Mesothelial cell of epicardium (in vitro differentiated cells): ENCODE results near the gene FADS1. TPM values are rescaled to one million over a fixed set of nuclear protein-coding genes. Genes with fewer than 3 reads are reported as not detected.

ENCODE experiments used
- DNase-seq, 2 experiments: peaks; one replicate each; pipeline ENCODE4 v3.0.0; 2021; ENCODE audit warnings: low spot score in 2 of 2; ENCODE audit not compliant: unreplicated experiment in 2 of 2
- H3K27ac Mint-ChIP-seq: 2 replicates; pipeline ENCODE4 v1.8.0; 2021; ENCODE audit warnings: mixed read lengths
- H3K27me3 Mint-ChIP-seq: 2 replicates; pipeline ENCODE4 v1.8.0; 2021; ENCODE audit warnings: low read depth, mixed read lengths
- H3K36me3 Mint-ChIP-seq: 2 replicates; pipeline ENCODE4 v1.8.0; 2021; ENCODE audit warnings: mixed read lengths
- H3K4me1 Mint-ChIP-seq: 2 replicates; pipeline ENCODE4 v1.8.0; 2021; ENCODE audit warnings: mixed read lengths
- H3K4me3 Mint-ChIP-seq: 2 replicates; pipeline ENCODE4 v1.8.0; 2021; ENCODE audit warnings: mild to moderate bottlenecking, moderate library complexity, mixed read lengths
- H3K9me3 Mint-ChIP-seq: 2 replicates; pipeline ENCODE4 v1.8.0; 2021; ENCODE audit warnings: mixed read lengths
- total RNA-seq: library from RNA; stranded (reverse); gene quantifications from 3 replicates; pipeline ENCODE4 v1.2.1, GENCODE V29; 2021
- TF ChIP-seq, protein P1 (sequence below): fragments of 200-600 bp; sonication (generic); IDR thresholded peaks from one replicate; pipeline ENCODE4 v1.5.0; 2021; ENCODE audit warnings: antibody characterized with exemption; ENCODE audit not compliant: unreplicated experiment

The FADS1 gene
- total RNA-seq, 1 donor from 2014 or later: 115 TPM

DNA sequence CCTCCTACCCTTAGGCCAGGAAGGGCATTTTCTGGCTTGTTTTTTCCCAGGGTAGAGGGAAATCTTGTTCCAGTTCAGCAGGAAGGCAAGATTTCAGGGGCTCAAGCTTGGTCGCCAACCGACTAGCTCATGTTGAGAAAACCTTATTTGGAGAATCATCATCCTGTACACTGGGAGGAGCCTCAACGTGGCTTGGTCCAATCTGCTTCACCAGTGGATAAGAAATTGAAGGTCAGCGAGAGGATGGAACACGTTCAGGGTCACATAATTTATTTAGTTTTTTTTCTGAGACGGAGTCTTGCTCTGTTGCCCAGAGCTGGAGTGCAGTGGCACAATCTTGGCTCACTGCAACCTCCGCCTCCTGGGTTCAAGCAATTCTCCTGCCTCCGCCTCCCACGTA, 31.8 kb upstream of the FADS1 start:
- H3K4me3 Mint-ChIP-seq: no peak overlapping the region
- H3K27me3 Mint-ChIP-seq: no peaks in the 10 kb centered on the region
- no peak for DNase-seq
- H3K36me3 Mint-ChIP-seq: peaks cover 34% of the 10 kb centered on the region
- TF ChIP-seq, protein P1, sequence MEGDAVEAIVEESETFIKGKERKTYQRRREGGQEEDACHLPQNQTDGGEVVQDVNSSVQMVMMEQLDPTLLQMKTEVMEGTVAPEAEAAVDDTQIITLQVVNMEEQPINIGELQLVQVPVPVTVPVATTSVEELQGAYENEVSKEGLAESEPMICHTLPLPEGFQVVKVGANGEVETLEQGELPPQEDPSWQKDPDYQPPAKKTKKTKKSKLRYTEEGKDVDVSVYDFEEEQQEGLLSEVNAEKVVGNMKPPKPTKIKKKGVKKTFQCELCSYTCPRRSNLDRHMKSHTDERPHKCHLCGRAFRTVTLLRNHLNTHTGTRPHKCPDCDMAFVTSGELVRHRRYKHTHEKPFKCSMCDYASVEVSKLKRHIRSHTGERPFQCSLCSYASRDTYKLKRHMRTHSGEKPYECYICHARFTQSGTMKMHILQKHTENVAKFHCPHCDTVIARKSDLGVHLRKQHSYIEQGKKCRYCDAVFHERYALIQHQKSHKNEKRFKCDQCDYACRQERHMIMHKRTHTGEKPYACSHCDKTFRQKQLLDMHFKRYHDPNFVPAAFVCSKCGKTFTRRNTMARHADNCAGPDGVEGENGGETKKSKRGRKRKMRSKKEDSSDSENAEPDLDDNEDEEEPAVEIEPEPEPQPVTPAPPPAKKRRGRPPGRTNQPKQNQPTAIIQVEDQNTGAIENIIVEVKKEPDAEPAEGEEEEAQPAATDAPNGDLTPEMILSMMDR: no peak
- no peaks in the 10 kb centered on the region for H3K9me3 Mint-ChIP-seq
- no peaks in the 10 kb centered on the region for H3K4me1 Mint-ChIP-seq
- H3K27ac Mint-ChIP-seq: no peak overlapping the region

DNA sequence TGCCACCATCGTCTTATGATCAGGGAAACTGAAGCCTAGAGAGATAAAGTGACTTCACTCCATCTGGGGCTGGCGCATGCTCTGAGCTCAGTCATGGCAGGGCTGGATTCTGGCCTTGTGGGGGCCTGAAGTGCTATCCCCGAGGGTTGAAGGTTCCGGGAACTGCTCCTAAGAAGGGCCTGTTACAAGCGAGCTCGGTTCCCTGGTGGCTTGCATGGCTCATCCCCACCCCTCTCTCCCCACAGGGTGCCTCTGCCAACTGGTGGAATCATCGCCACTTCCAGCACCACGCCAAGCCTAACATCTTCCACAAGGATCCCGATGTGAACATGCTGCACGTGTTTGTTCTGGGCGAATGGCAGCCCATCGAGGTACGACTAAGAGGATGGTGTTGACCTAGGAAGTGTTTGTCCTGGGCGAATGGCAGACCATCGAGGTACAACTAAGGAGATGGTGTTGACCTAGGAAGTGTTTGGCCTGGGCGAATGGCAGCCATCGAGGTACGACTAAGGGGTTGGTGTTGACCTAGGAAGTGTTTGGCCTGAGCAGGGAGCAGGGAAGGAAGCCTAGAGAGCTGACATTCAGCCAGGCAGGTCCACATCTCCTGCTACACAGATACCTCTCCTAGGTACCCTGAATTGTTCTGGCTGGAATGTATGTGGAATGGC, 31.2 kb upstream of the FADS1 start:
- H3K27ac Mint-ChIP-seq: no peak overlapping the region
- H3K4me1 Mint-ChIP-seq: no peaks in the 10 kb centered on the region
- no peaks in the 10 kb centered on the region for H3K9me3 Mint-ChIP-seq
- TF ChIP-seq, protein P1: no peak
- H3K36me3 Mint-ChIP-seq: peaks cover 37% of the 10 kb centered on the region
- H3K4me3 Mint-ChIP-seq: no peak overlapping the region
- H3K27me3 Mint-ChIP-seq: no peaks in the 10 kb centered on the region
- no peak for DNase-seq

DNA sequence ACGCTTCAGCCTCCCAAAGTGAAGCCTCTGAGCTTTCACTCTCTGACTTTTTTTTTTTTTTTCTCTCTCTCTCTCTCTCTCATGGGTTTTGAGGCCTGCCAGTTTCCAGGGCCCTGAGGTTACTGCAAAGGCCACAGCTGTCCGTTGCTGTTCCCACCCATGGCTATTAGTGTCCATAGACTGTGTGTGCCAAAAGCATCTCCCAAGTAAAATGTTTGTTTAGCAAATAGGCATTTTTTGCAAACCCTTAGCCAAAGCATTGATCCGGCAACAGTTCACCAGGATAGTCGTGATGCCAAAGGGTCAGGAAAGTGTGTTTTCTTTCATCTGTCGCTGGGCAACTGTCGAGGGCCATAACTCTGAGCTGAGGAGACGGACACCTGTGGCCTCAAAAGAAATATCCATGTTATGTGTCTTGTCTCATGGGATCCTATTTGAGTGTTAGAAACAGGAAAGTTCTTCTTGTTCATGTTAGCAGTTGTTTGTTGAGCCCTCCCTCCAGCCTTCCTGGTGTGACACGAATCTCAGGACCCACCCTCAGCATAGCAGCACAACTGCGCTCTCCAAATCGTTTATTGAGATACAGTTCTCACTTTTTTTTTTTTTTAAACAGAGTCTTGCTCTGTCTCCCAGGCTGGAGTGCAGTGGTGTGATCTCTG, 29.7 kb upstream of the FADS1 start:
- TF ChIP-seq, protein P1: no peak
- no peak overlapping the region for H3K4me3 Mint-ChIP-seq
- H3K27me3 Mint-ChIP-seq: no peaks in the 10 kb centered on the region
- H3K4me1 Mint-ChIP-seq: no peaks in the 10 kb centered on the region
- H3K36me3 Mint-ChIP-seq: peaks cover 41% of the 10 kb centered on the region
- no peak for DNase-seq
- H3K27ac Mint-ChIP-seq: peak overlapping the region; percentile 25
- no peaks in the 10 kb centered on the region for H3K9me3 Mint-ChIP-seq

DNA sequence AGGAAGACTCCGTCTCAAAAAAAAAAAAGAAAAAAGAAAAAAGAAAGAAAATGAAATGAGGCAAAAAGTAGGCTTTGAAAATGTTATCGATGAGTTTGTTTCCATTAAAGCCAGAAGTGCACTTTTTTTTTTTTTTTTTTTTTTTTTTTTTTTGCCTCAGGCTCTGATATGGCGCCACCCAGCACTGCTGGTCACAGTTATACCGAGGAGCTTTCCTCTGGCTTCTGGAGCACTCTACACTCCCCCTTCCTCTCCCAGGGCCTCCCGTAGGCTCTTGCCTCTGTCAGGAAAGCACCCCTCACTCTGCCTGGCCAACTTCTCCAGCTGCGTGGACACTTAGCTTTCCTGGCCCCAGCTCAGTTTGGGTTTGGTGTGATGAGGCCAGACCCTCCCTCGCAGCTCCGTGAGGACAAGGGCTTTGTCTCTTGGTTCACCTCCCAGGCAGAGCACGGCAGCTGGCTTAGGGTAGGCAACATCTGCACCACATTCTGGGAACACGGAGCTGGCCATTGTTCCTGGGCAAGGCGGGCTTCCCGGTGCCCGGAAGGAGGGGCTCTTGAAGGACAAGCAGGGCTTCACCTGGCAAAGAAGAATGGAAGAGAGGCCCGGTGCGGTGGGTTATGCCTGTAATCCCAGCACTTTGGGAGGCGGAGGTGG, 28.2 kb upstream of the FADS1 start:
- TF ChIP-seq, protein P1: no peak
- no peaks in the 10 kb centered on the region for H3K27me3 Mint-ChIP-seq
- DNase-seq: no peak
- peak overlapping the region; percentile 25 for H3K27ac Mint-ChIP-seq
- peaks cover 48% of the 10 kb centered on the region for H3K36me3 Mint-ChIP-seq
- no peaks in the 10 kb centered on the region for H3K4me1 Mint-ChIP-seq
- H3K4me3 Mint-ChIP-seq: no peak overlapping the region
- H3K9me3 Mint-ChIP-seq: no peaks in the 10 kb centered on the region

DNA sequence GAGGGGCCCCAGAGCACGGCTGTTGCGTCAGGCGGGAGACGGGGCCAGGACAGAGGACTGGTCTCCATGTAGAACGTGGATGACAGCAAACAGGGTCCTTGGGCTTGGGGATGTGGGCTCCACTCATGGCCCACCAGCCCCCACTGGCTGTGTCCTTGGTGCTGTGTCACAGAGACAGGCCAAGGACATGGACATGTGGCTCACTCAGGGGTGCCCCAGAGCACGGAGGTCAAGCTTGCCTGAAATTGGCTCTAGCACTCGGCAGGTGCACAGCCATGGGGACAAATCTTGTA, 25.7 kb upstream of the FADS1 start:
- DNase-seq: no peak
- Mint-ChIP-seq H3K4me3 (no peak overlapping the region), H3K27ac (no peak overlapping the region), H3K27me3 (no peaks in the 10 kb centered on the region), H3K4me1 (no peaks in the 10 kb centered on the region), H3K36me3 (peaks cover 54% of the 10 kb centered on the region), H3K9me3 (peaks cover 4% of the 10 kb centered on the region)
- TF ChIP-seq, protein P1: no peak
